ENCODE data around the gene CARM1.

Gene CARM1

DNA sequence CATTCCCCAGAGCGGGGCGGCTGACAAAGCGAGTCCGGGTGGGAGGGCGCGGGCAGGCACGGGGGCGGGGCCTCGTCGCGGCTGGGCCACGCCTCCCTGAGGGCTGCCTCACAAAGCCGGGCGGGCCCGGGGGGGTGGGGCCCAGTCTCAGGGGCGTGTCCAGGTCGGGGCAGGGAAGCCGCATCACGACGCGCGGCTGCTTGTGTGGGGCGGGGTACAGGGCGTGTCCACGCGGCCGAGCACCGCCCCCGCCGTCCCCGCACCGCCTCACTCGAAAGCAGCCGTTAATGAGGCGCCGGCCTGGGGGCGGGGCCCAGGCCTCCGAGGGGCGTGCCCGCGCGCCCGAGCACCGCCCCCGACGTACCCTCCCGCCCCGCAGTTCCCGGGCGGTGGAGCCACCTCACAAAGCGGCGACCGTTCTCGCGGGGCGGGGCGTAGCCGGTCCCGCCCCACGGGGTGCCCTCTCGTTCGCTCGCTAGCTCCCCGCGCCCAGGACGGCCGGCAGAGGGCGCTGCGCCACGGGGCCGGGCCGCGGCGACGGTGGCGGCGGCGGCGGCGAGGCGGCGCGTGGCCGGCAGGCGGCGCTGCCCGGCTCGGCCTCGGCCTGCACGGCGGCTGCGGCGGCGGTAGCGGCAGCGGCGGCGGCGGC is at the start of gene CARM1:
Gene CARM1, plus strand, starts transcription at position 599 of the 649 bp plus-strand sequence. CDS start 150 bp downstream, outside the sequence.
- H3K4me3 ChIP-seq (ENCODE audit: low read length): peak within 1 kb of the TSS; percentile 83
- peak; percentile 99 for DNase-seq (ENCODE audit: low read depth)
- TF ChIP-seq, protein P1, sequence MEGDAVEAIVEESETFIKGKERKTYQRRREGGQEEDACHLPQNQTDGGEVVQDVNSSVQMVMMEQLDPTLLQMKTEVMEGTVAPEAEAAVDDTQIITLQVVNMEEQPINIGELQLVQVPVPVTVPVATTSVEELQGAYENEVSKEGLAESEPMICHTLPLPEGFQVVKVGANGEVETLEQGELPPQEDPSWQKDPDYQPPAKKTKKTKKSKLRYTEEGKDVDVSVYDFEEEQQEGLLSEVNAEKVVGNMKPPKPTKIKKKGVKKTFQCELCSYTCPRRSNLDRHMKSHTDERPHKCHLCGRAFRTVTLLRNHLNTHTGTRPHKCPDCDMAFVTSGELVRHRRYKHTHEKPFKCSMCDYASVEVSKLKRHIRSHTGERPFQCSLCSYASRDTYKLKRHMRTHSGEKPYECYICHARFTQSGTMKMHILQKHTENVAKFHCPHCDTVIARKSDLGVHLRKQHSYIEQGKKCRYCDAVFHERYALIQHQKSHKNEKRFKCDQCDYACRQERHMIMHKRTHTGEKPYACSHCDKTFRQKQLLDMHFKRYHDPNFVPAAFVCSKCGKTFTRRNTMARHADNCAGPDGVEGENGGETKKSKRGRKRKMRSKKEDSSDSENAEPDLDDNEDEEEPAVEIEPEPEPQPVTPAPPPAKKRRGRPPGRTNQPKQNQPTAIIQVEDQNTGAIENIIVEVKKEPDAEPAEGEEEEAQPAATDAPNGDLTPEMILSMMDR (IDR thresholded peaks at IDR 0.05; ENCODE audit: insufficient read depth, low read depth, low read length, missing control alignments): peak; percentile 36

DNA sequence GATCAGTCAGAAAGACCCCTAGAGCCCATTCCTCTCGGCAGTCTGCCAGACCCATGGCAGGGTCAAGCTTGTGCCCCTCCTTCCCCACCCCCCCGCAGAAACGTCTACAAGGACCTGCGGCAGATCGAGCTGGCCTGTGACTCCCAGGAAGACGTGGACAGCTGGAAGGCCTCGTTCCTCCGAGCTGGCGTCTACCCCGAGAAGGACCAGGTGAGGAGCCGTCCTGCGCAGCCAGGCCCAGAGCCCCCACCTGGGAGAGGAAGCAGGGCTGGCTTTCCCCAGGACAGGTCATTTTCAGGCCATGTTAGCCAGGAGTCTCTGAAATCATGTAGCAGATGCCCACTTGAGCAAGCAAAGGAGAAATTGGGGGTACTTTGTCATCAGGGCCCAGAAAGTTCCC is 47.7 kb upstream of the CARM1 start:
- TF ChIP-seq, protein P1 (IDR thresholded peaks at IDR 0.05; ENCODE audit: insufficient read depth, low read depth, low read length, missing control alignments): no peak
- no peak for DNase-seq (ENCODE audit: low read depth)
- no peak overlapping the region for H3K4me3 ChIP-seq (ENCODE audit: low read length)

DNA sequence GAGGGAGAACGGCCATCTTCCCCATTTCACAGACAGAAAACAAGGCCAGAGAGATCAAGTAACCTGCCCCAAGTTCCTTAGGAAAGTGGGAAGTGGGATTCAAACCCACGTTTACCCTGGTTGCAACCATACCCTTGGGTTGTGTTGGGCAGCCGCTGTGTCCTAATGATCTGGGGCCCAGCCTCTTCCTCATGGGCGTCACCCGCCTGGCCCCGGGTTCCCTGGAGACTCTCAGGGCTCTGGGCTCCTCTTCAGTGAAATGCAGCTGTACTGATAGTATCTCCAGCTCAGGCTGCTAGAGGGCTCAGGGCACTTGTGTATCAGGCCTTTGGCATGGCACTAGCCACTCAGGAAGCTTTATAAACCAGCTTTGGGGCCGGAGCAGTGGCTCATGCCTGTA is 45.1 kb upstream of the CARM1 start:
- H3K4me3 ChIP-seq (ENCODE audit: low read length): no peak overlapping the region
- TF ChIP-seq, protein P1 (IDR thresholded peaks at IDR 0.05; ENCODE audit: insufficient read depth, low read depth, low read length, missing control alignments): no peak
- DNase-seq (ENCODE audit: low read depth): no peak

DNA sequence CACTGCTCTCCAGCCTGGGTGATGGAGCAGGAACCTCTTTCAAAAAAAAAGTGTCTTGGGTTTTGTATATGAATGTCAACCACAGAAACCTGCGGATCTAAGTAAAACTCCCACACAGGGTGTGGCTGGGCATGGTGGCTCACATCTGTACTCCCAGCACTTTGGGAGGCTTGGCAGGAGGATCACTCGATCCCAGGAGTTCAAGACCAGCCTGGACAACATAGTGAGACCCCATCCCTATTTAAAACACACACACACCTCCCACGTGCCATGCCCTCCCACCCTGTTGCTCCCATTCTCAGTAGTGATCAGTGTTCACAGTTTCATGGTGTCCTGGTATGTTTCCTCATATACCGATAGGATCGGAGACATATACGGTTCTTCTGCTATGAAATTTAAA is 44.5 kb upstream of the CARM1 start:
- H3K4me3 ChIP-seq (ENCODE audit: low read length): no peak overlapping the region
- TF ChIP-seq, protein P1 (IDR thresholded peaks at IDR 0.05; ENCODE audit: insufficient read depth, low read depth, low read length, missing control alignments): no peak
- no peak for DNase-seq (ENCODE audit: low read depth)

DNA sequence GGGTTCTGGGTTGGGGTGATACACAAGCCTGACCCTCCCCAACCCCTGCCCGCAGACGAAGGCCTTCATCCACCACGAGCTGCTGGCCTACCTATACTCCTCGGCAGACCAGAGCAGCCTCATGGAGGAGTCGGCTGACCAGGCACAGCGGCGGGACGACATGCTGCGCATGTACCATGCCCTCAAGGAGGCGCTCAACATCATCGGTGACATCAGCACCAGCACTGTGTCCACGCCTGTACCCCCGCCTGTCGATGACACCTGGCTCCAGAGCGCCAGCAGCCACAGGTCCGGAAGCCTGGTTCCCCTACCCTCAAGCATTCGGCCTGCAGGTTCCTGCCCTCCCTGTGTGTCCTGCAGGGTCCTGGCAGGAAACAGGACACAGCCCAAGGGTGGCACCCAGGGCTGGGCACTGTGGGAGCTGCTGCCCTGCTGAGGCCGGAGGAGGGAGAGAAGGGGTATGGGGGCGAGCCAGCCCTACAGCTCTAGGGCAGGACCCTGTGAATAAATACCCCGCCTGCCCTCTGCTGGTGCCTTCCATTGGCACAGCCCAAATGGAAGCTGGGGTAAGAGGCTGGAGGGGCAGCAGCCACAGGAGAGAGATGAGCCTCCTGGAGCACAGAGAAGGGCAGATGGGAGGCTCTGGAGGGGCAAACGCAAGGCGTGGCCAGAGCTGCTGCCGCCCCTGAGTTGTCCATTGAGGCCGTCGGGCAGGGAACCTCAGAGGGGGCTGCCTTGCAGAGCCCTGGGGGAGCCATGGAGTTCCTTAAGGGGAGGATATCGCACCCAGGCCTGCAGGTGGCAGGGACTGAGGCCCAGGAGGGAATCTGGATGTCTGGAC is 42.2 kb upstream of the CARM1 start:
- no peak overlapping the region for H3K4me3 ChIP-seq (ENCODE audit: low read length)
- DNase-seq (ENCODE audit: low read depth): no peak
- TF ChIP-seq, protein P1 (IDR thresholded peaks at IDR 0.05; ENCODE audit: insufficient read depth, low read depth, low read length, missing control alignments): no peak

DNA sequence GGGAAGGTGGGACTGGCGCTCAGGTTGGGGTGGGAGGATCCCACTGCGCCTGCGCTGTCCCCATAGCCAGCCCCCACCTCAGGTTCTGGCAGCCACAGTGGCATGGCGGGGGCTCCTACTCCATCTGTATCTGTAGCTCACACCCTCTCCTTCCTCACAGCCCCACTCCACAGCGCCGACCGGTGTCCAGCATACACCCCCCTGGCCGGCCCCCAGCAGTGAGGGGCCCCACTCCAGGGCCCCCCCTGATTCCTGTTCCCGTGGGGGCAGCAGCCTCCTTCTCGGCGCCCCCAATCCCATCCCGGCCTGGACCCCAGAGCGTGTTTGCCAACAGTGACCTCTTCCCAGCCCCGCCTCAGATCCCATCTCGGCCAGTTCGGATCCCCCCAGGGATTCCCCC is 41.4 kb upstream of the CARM1 start:
- TF ChIP-seq, protein P1 (IDR thresholded peaks at IDR 0.05; ENCODE audit: insufficient read depth, low read depth, low read length, missing control alignments): no peak
- H3K4me3 ChIP-seq (ENCODE audit: low read length): no peak overlapping the region
- DNase-seq (ENCODE audit: low read depth): no peak

Data from epithelial cell of esophagus (primary cell).